Measurements from ENCODE around the gene EIF4G3.
"Not testable (repeated sequence)": the region's sequence is repeated elsewhere in the genome, so short reads cannot be mapped to it uniquely, and the experiment has no call there.

Gene EIF4G3

GRCh38 chr1:21200767-21201166 lies 24.1 kb upstream of the EIF4G3 start:
- H3K4me3 ChIP-seq (ENCODE audit: low read length) = no peak overlapping the region
- no peak for TF ChIP-seq ZNF274 (IDR thresholded peaks at IDR 0.05; ENCODE audit: low read depth, low read length)

GRCh38 chr1:21198929-21199328 lies 22.2 kb upstream of the EIF4G3 start:
- H3K4me3 ChIP-seq (ENCODE audit: low read length) = no peak overlapping the region
- TF ChIP-seq ZNF274 (IDR thresholded peaks at IDR 0.05; ENCODE audit: low read depth, low read length) = no peak

- TF ChIP-seq ZNF274 (IDR thresholded peaks at IDR 0.05; ENCODE audit: low read depth, low read length) = no peak
- no peak overlapping the region for H3K4me3 ChIP-seq (ENCODE audit: low read length)
Observed at GRCh38 chr1:21192871-21193270, 16.2 kb upstream of the EIF4G3 start.

GRCh38 chr1:21192284-21192683 lies 15.6 kb upstream of the EIF4G3 start:
- no peak overlapping the region for H3K4me3 ChIP-seq (ENCODE audit: low read length)
- no peak for TF ChIP-seq ZNF274 (IDR thresholded peaks at IDR 0.05; ENCODE audit: low read depth, low read length)

- H3K4me3 ChIP-seq (ENCODE audit: low read length) = not testable (repeated sequence)
Observed at GRCh38 chr1:21190771-21191170, 14.1 kb upstream of the EIF4G3 start.

- H3K4me3 ChIP-seq (ENCODE audit: low read length) = no peak overlapping the region
- TF ChIP-seq ZNF274 (IDR thresholded peaks at IDR 0.05; ENCODE audit: low read depth, low read length) = no peak
Observed at GRCh38 chr1:21189906-21190500, 13.3 kb upstream of the EIF4G3 start.

GRCh38 chr1:21189421-21189820 lies 12.7 kb upstream of the EIF4G3 start:
- H3K4me3 ChIP-seq (ENCODE audit: low read length) = no peak overlapping the region
- TF ChIP-seq ZNF274 (IDR thresholded peaks at IDR 0.05; ENCODE audit: low read depth, low read length) = no peak

GRCh38 chr1:21188235-21188634 lies 11.5 kb upstream of the EIF4G3 start:
- H3K4me3 ChIP-seq (ENCODE audit: low read length) = no peak overlapping the region
- TF ChIP-seq ZNF274 (IDR thresholded peaks at IDR 0.05; ENCODE audit: low read depth, low read length) = no peak

- no peak for TF ChIP-seq ZNF274 (IDR thresholded peaks at IDR 0.05; ENCODE audit: low read depth, low read length)
- no peak overlapping the region for H3K4me3 ChIP-seq (ENCODE audit: low read length)
Observed at GRCh38 chr1:21185221-21185731, 8.6 kb upstream of the EIF4G3 start.

- TF ChIP-seq ZNF274 (IDR thresholded peaks at IDR 0.05; ENCODE audit: low read depth, low read length) = no peak
Observed at GRCh38 chr1:21184276-21184675, 7.6 kb upstream of the EIF4G3 start.

GRCh38 chr1:21182181-21182731 lies 5.6 kb upstream of the EIF4G3 start:
- H3K4me3 ChIP-seq (ENCODE audit: low read length) = no peak overlapping the region

More at GRCh38 chr1:21184276-21184675, 7.6 kb upstream of the EIF4G3 start:
- H3K4me3 ChIP-seq (ENCODE audit: low read length) = no peak overlapping the region

GRCh38 chr1:21178271-21178670 lies 1.6 kb upstream of the EIF4G3 start:
- H3K4me3 ChIP-seq (ENCODE audit: low read length) = not testable (repeated sequence)

More at GRCh38 chr1:21182181-21182731, 5.6 kb upstream of the EIF4G3 start:
- TF ChIP-seq ZNF274 (IDR thresholded peaks at IDR 0.05; ENCODE audit: low read depth, low read length) = no peak

GRCh38 chr1:21175670-21176581 lies 771 bp downstream of the EIF4G3 start:
- H3K4me3 ChIP-seq (ENCODE audit: low read length) = peak overlapping the region; percentile 95
- no peak for TF ChIP-seq ZNF274 (IDR thresholded peaks at IDR 0.05; ENCODE audit: low read depth, low read length)

GRCh38 chr1:21175324-21175669 lies 1.4 kb downstream of the EIF4G3 start:
- TF ChIP-seq ZNF274 (IDR thresholded peaks at IDR 0.05; ENCODE audit: low read depth, low read length) = no peak
- peak overlapping the region; percentile 95 for H3K4me3 ChIP-seq (ENCODE audit: low read length)

Data from GM08714 (cell line).